H1 (cell line): ENCODE results near the gene CCDC138. TPM values are rescaled to one million over a fixed set of nuclear protein-coding genes. Genes with fewer than 3 reads are reported as not detected.

Experiments used
- CTCF ChIA-PET: fragments of 300-600 bp; sonication (Branson Sonifier 250); formaldehyde crosslinking; loops from one replicate; lab custom pipeline; 2021; ENCODE audit not compliant: partially characterized antibody; lab: Charles Lee
- POLR2A ChIA-PET: fragments of 300-600 bp; sonication (Branson Sonifier 250); formaldehyde crosslinking; loops from one replicate; lab custom pipeline; 2021; ENCODE audit warnings: inconsistent platforms; ENCODE audit not compliant: partially characterized antibody; lab: Charles Lee
- DNase-seq, 2 experiments: peaks; one replicate each; pipeline versions ENCODE4 v3.0.0 to v3.0.0-alpha.2; 2010 to 2022; ENCODE audit warnings: low spot score in 2 of 2, low read depth in 1 of 2, mixed read lengths in 1 of 2
- FAIRE-seq: peaks from 2 replicates; lab custom pipeline; 2011; peaks lifted over from hg19 to GRCh38; lab: Jason Lieb, UNC
- H2AFZ ChIP-seq: 2 replicates; pipeline ENCODE4 v1.8.1; 2012; ENCODE audit warnings: low read length, inconsistent platforms
- H2AK5ac ChIP-seq: 2 replicates; pipeline ENCODE4 v1.6.1; 2013; ENCODE audit warnings: low read depth, low read length
- H2BK120ac ChIP-seq: replicated peaks from 2 replicates; pipeline ENCODE3; 2013; ENCODE audit warnings: low read depth, low read length, inconsistent platforms
- H2BK12ac ChIP-seq: 2 replicates; pipeline ENCODE4 v1.6.1; 2013; ENCODE audit warnings: low read depth, low read length
- H2BK15ac ChIP-seq: 2 replicates; pipeline ENCODE4 v1.6.1; 2013; ENCODE audit warnings: low read length
- H2BK20ac ChIP-seq: 2 replicates; pipeline ENCODE4 v1.6.1; 2013; ENCODE audit warnings: low read length
- H2BK5ac ChIP-seq: 2 replicates; pipeline ENCODE4 v1.6.1; 2013; ENCODE audit warnings: low read depth, low read length
- H3K14ac ChIP-seq: 2 replicates; pipeline ENCODE4 v1.6.1; 2013; ENCODE audit warnings: inconsistent platforms; ENCODE audit not compliant: insufficient read length
- H3K18ac ChIP-seq: 2 replicates; pipeline ENCODE4 v1.6.1; 2013; ENCODE audit warnings: low read length; ENCODE audit errors: extremely low read depth
- H3K23ac ChIP-seq: 2 replicates; pipeline ENCODE4 v1.6.1; 2013; ENCODE audit warnings: inconsistent platforms; ENCODE audit not compliant: insufficient read length
- H3K23me2 ChIP-seq: 2 replicates; pipeline ENCODE4 v1.6.1; 2013; ENCODE audit warnings: low read depth, low read length
- H3K27ac ChIP-seq: 2 replicates; pipeline ENCODE4 v1.6.1; 2011; ENCODE audit warnings: low read depth, low read length, inconsistent platforms
- H3K27me3 ChIP-seq, 4 experiments: replicated peaks in 1 of 4; 1 replicate in 1 of 4; 2 replicates in 3 of 4; pipeline versions ENCODE4 v1.6.1 to v1.8.1; 2011 to 2013; ENCODE audit warnings: low read length in 3 of 4, mild to moderate bottlenecking in 3 of 4, inconsistent platforms in 2 of 4, mixed read lengths in 2 of 4, moderate library complexity in 1 of 4; ENCODE audit not compliant: control insufficient read depth in 3 of 4, insufficient read depth in 3 of 4; ENCODE audit errors: extremely low read depth in 1 of 4
- H3K36me3 ChIP-seq, 4 experiments: 2 replicates each; pipeline versions ENCODE4 v1.6.1 to v1.8.1; 2011 to 2013; ENCODE audit warnings: mild to moderate bottlenecking in 4 of 4, low read length in 3 of 4, moderate library complexity in 2 of 4, control low read depth in 1 of 4, inconsistent platforms in 1 of 4; ENCODE audit not compliant: insufficient read depth in 4 of 4, control insufficient read depth in 2 of 4
- H3K4ac ChIP-seq: replicated peaks from 2 replicates; pipeline ENCODE3; 2013; ENCODE audit warnings: low read length, low read depth, mixed read lengths, inconsistent platforms; ENCODE audit not compliant: insufficient read length
- H3K4me1 ChIP-seq, 4 experiments: replicated peaks in 1 of 4; 1 replicate in 1 of 4; 2 replicates in 3 of 4; pipeline versions ENCODE4 v1.6.1 to v1.8.1; 2011 to 2013; ENCODE audit warnings: low read length in 3 of 4, inconsistent platforms in 2 of 4, mixed read lengths in 1 of 4; ENCODE audit not compliant: insufficient read depth in 4 of 4, control insufficient read depth in 3 of 4
- H3K4me2 ChIP-seq, 2 experiments: 2 replicates each; pipeline versions ENCODE4 v1.6.1 to v1.8.1; 2011 to 2013; ENCODE audit warnings: low read depth in 2 of 2, low read length in 2 of 2, control low read depth in 1 of 2, inconsistent platforms in 1 of 2, mild to moderate bottlenecking in 1 of 2; ENCODE audit not compliant: insufficient read depth in 1 of 2
- H3K4me3 ChIP-seq, 4 experiments: fragments of 200-600, 300-600 bp in 1 of 4; sonication (generic), shearing (Covaris generic), sonication (Bioruptor Twin) in 1 of 4; 2 replicates each; pipeline versions ENCODE4 v1.5.1 to v1.8.1; 2011 to 2016; ENCODE audit warnings: low read length in 4 of 4, low read depth in 3 of 4, control low read depth in 2 of 4, inconsistent platforms in 2 of 4, mild to moderate bottlenecking in 2 of 4, mixed read lengths in 1 of 4, moderate library complexity in 1 of 4; ENCODE audit not compliant: insufficient read depth in 2 of 4; ENCODE audit errors: extremely low read depth in 1 of 4
- H3K56ac ChIP-seq: replicated peaks from 2 replicates; pipeline ENCODE3; 2013; ENCODE audit warnings: low read depth, mild to moderate bottlenecking, mixed read lengths, low read length, inconsistent platforms; ENCODE audit not compliant: insufficient read length
- H3K79me1 ChIP-seq: 2 replicates; pipeline ENCODE4 v1.6.1; 2013; ENCODE audit warnings: low read depth, low read length, control low read depth
- H3K79me2 ChIP-seq, 2 experiments: 2 replicates each; pipeline versions ENCODE4 v1.6.1 to v1.8.1; 2012 to 2013; ENCODE audit warnings: low read length in 2 of 2, mild to moderate bottlenecking in 2 of 2, inconsistent platforms in 1 of 2; ENCODE audit not compliant: insufficient read depth in 2 of 2, control insufficient read depth in 1 of 2
- H3K9ac ChIP-seq, 4 experiments: replicated peaks in 1 of 4; 1 replicate in 1 of 4; 2 replicates in 3 of 4; pipeline versions ENCODE4 v1.6.1 to v1.8.1; 2011 to 2013; ENCODE audit warnings: low read depth in 3 of 4, low read length in 3 of 4, control low read depth in 2 of 4, mild to moderate bottlenecking in 2 of 4, moderate library complexity in 2 of 4, inconsistent platforms in 1 of 4; ENCODE audit errors: extremely low read depth in 1 of 4
- H3K9me3 ChIP-seq, 2 experiments: 2 replicates each; pipeline versions ENCODE4 v1.6.1 to v1.8.1; 2012 to 2013; ENCODE audit warnings: mild to moderate bottlenecking in 2 of 2, moderate library complexity in 2 of 2, control low read depth in 1 of 2, inconsistent platforms in 1 of 2, low read depth in 1 of 2, low read length in 1 of 2, mixed read lengths in 1 of 2; ENCODE audit not compliant: insufficient read depth in 2 of 2
- H4K20me1 ChIP-seq, 2 experiments: replicated peaks in 1 of 2; 2 replicates each; pipeline versions ENCODE3 to v1.8.1; 2011 to 2013; ENCODE audit warnings: inconsistent platforms in 2 of 2, low read length in 2 of 2, mild to moderate bottlenecking in 1 of 2; ENCODE audit not compliant: insufficient read depth in 2 of 2, control insufficient read depth in 1 of 2
- H4K5ac ChIP-seq: 2 replicates; pipeline ENCODE4 v1.6.1; 2013; ENCODE audit warnings: low read length, low read depth, mixed read lengths, inconsistent platforms; ENCODE audit not compliant: insufficient read length
- H4K8ac ChIP-seq: 2 replicates; pipeline ENCODE4 v1.8.0; 2013; ENCODE audit warnings: mild to moderate bottlenecking, moderate library complexity, low read length, inconsistent platforms; ENCODE audit not compliant: insufficient read depth; ENCODE audit errors: extremely low read depth
- H4K91ac ChIP-seq: replicated peaks from 2 replicates; pipeline ENCODE3; 2013; ENCODE audit warnings: low read length, mixed read lengths, inconsistent platforms; ENCODE audit not compliant: insufficient read length
- BCL11A ChIP-seq, 2 experiments: IDR thresholded peaks; one replicate each; pipeline ENCODE4 v1.6.1; 2011; ENCODE audit warnings: low read depth in 2 of 2, low read length in 2 of 2, mild to moderate bottlenecking in 2 of 2
- BRCA1 ChIP-seq: IDR thresholded peaks from 2 replicates; pipeline ENCODE4 v1.6.1; 2012; ENCODE audit warnings: low read depth, low read length, improper control_type of control experiment
- CHD1 ChIP-seq: IDR thresholded peaks from 2 replicates; pipeline ENCODE4 v1.6.1; 2012; ENCODE audit warnings: low read depth, low read length, improper control_type of control experiment
- GTF2F1 ChIP-seq: IDR thresholded peaks from 2 replicates; pipeline ENCODE4 v1.6.1; 2012; ENCODE audit warnings: low read depth, low read length, improper control_type of control experiment, borderline replicate concordance
- PHF8 ChIP-seq: fragments of 200-600 bp; sonication (generic); conservative IDR thresholded peaks from 2 replicates; pipeline ENCODE4 v1.7.1; 2012; ENCODE audit warnings: low read depth, mild to moderate bottlenecking, inconsistent platforms, low read length, moderate library complexity
- SAP30 ChIP-seq: fragments of 300-600 bp; sonication (generic); IDR thresholded peaks from 2 replicates; pipeline ENCODE4 v1.7.1; 2012; ENCODE audit warnings: low read length, moderate library complexity, mild to moderate bottlenecking, inconsistent platforms; ENCODE audit not compliant: insufficient read depth, insufficient replicate concordance
- SP2 ChIP-seq: IDR thresholded peaks from 2 replicates; pipeline ENCODE4 v1.6.1; 2012; ENCODE audit warnings: mild to moderate bottlenecking, low read length, inconsistent platforms
- WGBS, 2 experiments: shearing (Covaris generic) in 1 of 2; methylation state at CpG; one replicate each; pipeline versions ENCODE4 v1.1.6 to v1.1.7; 2013 to 2015; ENCODE audit warnings: low lambda C conversion rate in 2 of 2, mixed read lengths in 2 of 2, inconsistent platforms in 1 of 2, low coverage in 1 of 2, missing lambda C conversion rate in 1 of 2; ENCODE audit not compliant: insufficient replicate concordance in 2 of 2, insufficient coverage in 1 of 2, insufficient read length in 1 of 2; ENCODE audit errors: extremely low coverage in 1 of 2, missing lambda C conversion rate in 1 of 2; 5-methylcytosine and 5-hydroxymethylcytosine counted together
- polyA plus RNA-seq, 7 experiments: library from polyadenylated mRNA; depleted of rRNA in 3 of 7; stranded (reverse) in 5 of 7; unstranded in 2 of 7; fragments of >200 nt in 5 of 7; fragments of 200-250 nt in 2 of 7; gene quantifications; 1 replicate in 5 of 7; 2 replicates in 1 of 7; 4 replicates in 1 of 7; pipeline versions ENCODE4 v1.2.1 to v1.2.3, GENCODE V29; 2011 to 2013; ENCODE audit warnings: missing spikeins in 2 of 7, mixed read lengths in 2 of 7
- total RNA-seq: library from RNA; stranded (reverse); fragmentation: NEBNext Ultra II Directional; extraction: Animal tissue kit (Norgen Biotek cat#: 25700); gene quantifications from 2 replicates; pipeline ENCODE4 v1.2.1, GENCODE V29; 2021

Gene CCDC138
- total and polyA plus RNA-seq, 2 of the 8 experiments (the other 6 are each of a cell fraction or from before 2014, with no cell fraction given) = 8.3 to 29.8 TPM

DNA sequence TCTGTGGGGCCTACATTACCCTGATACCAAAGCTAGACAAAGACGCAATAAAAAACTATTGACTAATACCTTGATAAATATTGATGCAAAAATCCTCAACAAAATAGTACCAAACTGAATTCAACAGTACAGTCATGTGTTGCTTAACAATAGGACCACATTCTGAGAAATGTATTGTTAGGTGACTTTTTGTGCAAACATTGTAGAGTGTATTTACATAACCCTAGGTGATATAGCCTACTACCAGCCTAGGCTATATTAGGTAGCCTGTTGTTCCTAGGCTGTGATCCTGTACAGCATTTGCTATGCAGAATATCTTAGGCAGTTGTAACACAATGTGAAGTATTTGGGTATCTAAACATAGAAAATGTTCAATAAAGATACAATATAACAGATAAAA is 36.7 kb downstream of the CCDC138 start:
- Histone ChIP-seq H3K4ac (no peak overlapping the region), H3K9me3 (no peaks in the 10 kb centered on the region), H3K27ac (no peak overlapping the region), H3K36me3 (peaks cover 0 to 17% (median 9%) of the 10 kb centered on the region in 4 experiments; a peak in 5 of 8 replicates), H2BK5ac (no peak overlapping the region), H3K18ac (no peak overlapping the region), H3K23me2 (no peaks in the 10 kb centered on the region), H3K4me1 (no peaks in the 10 kb centered on the region), H2AK5ac (no peak overlapping the region), H3K56ac (no peak overlapping the region), H3K14ac (no peak overlapping the region), H2BK12ac (no peak overlapping the region), H3K9ac (no peak overlapping the region), H3K27me3 (no peaks in the 10 kb centered on the region), H4K91ac (no peak overlapping the region), H4K20me1 (no peaks in the 10 kb centered on the region), H3K4me2 (no peak overlapping the region), H4K8ac (no peak overlapping the region), H3K23ac (no peak overlapping the region), H3K79me1 (no peaks in the 10 kb centered on the region), H2BK120ac (no peak overlapping the region), H2BK15ac (no peak overlapping the region), H3K79me2 (no peaks in the 10 kb centered on the region), H4K5ac (no peak overlapping the region), H3K4me3 (no peak overlapping the region), H2BK20ac (no peak overlapping the region), H2AFZ (no peak overlapping the region)
- POLR2A ChIA-PET = no interaction called here
- DNase-seq (no peak), FAIRE-seq (no peak)
- CTCF ChIA-PET = no interaction called here
- WGBS, 2 experiments = 86% methylated on average over 1 of the region's 1 CpG; no CpG with 5 or more reads in 1 of the 2 experiments
- TF ChIP-seq CHD1 (no peak), GTF2F1 (no peak), BCL11A (IDR thresholded peaks at IDR 0.05; ENCODE audit: low read depth in 2 of 2, low read length in 2 of 2) (no peak), SP2 (no peak), PHF8 (no peak), SAP30 (no peak), BRCA1 (no peak)
